Activated gamma-delta T cell (primary cell): Measurements from ENCODE around the gene TBC1D17.

Source experiments
- DNase-seq: peaks from one replicate; lab custom pipeline; 2025; lab: John Stamatoyannopoulos, UW

The TBC1D17 gene

GRCh38 chr19:49894011-49894664 lies 16.6 kb downstream of the TBC1D17 start:
- no peak for DNase-seq

GRCh38 chr19:49894879-49895565 lies 17.5 kb downstream of the TBC1D17 start:
- DNase-seq: no peak

DNA sequence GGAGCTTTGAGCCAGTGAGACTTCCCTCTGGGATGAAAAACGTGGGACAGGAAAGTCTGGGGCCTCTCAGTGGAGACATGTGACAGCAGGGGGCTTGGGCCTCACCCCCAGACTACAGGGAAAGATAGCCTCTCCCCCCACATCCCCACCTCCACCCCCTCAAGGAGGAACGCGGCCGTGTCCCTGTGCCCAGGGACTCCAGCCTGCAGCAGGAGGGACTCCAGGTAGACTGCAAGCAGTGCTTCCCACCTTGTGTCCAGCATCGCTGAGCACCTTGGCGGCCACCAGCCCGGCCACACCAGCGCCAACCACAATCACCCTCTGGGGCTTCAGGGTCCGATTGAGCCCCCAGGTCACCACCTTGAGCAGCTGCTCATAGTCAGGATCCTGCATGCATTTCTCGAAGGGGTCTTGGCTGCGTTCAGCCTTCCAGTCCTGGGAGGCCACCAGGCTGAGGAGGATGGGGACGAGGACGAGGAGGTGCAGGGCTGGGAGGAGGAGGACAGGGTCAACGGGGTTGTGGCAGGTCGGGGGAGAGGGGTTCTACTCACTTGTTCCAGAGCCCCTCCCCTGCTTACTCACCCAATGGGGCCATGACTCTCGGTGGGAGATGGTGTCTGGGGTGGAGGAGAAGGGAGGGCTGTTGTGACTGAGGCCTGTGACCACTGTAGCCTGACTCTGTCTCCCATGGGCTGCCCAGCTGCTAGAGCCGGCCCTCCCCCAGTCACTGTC lies 18.2 kb downstream of the TBC1D17 start:
- DNase-seq: no peak

- peak; percentile 24 for DNase-seq
These were observed 19.5 kb downstream of the TBC1D17 start, which contains the start of gene IL4I1 for GRCh38 chr19:49896863-49897621. TSS of gene IL4I1 (minus strand) at chr19:49896887. CDS start at chr19:49896160, 727 bp downstream.

- no peak for DNase-seq
These were observed 26.6 kb downstream of the TBC1D17 start for GRCh38 chr19:49904136-49904535.

DNA sequence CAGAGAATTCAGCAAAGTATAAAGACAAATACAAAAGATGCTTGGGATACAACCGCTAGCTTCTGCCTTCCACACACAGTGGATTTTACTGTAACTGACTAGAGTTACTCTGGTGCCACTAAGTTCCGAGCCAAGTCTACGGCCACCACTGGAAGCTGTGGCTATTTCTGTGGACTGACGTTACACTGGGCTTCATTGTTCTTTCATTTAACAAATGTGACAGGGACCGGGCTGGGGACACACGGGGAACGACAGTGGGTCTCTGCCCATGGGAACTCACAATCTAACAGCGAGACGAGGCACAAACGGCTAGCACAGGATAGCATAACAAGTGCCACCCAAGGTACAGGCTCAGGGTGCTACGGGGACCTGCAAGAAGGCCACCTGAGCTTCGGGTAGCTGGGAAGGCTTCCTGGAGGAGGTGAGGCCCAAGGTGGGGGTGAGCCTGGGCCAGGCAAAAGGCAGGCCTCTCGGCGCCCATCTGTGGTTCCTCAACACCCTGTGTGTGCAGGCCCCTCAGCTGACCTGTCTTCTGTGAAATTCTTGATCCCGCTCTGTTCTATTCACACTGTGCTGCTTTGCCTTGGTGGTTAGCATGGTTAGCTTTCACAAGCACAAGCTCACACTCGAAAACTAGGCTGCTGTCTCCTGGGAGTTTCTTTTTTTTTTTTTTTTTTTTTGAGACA lies 29.5 kb downstream of the TBC1D17 start:
- no peak for DNase-seq

GRCh38 chr19:49907745-49908446 lies 30.4 kb downstream of the TBC1D17 start:
- no peak for DNase-seq

- DNase-seq: no peak
These were observed 31.2 kb downstream of the TBC1D17 start for GRCh38 chr19:49908480-49909420.

GRCh38 chr19:49910179-49910578 lies 32.7 kb downstream of the TBC1D17 start:
- DNase-seq: no peak

DNA sequence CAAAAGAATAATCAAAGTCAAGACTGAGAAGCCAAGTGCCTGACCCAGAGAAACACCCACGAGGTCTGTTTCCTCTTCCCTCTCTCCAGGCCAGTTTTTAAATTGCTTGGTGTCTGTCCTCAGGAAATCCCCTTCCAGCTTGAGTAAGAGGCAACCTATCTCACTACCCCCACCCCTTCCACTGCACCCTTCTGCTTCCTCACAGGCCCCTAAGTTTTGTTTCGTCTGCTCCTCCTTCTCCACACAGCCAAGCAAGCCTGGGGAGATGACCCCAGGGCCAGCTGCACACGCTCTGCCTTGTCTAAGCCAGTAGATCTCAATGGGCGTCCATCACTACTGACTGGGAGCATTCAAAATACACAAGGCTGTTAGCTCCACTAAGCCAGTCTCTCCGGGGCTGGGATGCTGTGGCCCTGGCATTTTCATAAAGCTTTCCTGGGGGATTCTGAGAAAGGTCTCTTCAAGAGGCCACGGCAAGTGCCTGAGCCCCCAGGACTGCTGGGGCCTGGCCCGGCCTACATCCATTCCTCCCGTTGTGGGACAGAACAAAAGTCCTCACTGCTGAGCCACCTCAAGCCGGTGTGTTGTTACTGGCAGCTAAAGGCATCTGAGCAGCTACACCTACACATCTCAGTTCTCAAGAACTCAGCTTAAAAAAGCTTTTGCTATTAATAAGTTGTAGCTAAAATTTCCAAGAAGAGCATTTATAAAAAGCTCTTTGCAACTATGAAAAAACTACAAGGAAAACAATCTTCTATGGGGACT lies 34.1 kb downstream of the TBC1D17 start:
- DNase-seq: no peak

DNA sequence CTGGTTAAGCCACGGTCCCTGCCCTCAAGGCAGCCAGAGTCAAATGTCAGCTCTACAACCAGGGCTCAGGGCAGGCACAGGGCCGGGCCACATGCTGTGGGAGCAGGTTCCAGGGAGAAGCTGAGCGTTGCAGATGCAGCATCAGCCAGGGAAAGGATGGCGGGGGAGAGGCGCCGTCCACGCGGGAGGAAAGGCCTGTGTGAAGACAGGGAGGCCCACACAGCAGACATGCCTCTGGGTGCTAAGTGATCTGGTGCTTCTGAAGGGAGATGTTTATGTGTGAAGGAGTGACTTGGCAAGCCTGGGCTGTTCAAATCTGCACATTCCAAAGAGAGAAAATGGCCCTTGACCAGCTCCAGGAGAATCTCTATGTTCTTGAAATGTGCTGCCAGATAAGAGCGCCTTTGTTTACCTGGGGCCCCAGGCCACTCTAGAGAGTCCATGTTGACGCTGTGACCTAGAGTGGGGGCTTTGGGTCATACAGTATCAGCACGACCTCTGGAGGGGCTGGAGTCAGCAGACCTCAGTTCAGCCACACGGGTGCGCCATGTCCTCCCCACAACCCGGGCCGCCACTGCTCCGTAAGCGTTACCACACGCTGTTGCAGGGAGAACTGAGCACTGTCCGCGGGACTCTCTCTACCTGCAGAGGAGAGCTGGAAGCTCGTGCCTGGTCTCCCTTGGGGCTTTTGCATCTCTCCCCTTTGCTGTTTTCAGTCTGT lies 35.6 kb downstream of the TBC1D17 start:
- DNase-seq: no peak

- no peak for DNase-seq
These were observed 36.2 kb downstream of the TBC1D17 start for GRCh38 chr19:49913720-49914119.

DNA sequence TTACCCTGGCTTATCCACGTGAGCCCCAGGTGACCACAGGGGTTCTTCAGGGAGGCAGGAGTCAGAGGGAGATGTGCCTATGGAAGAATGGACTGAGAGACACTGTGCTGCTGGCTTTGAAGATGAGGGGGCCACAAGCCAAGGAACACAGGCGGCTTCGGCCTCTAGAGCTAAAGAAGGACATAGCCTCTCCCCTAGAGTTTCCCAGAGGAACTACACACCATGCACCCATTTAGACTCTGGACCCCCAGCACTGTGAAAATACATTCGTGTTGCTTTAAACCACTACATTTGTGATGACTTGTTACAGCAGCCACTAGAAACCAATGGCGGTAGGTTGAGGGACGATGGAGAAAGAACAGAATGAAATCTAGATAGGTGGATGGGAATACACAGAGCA lies 37.8 kb downstream of the TBC1D17 start:
- DNase-seq: no peak

- no peak for DNase-seq
These were observed 39.6 kb downstream of the TBC1D17 start for GRCh38 chr19:49916839-49917733.

DNA sequence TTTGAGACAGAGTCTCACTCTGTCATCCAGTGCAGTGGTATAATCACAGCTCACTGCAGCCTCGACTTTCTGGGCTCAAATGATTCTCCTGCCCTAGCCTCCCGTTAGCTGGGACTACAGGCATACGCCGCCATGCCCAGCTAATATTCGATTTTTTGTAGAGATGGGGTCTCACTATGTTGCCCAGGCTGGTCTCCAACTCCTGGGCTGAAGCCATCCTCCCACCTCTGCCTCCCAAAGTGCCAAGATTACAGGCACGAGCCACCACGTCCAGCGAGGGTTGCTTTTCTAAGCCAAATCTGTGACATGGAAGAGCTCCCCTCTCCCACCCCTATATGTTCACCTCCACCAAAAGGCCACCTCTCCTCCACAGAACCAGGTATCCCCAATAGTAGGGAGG lies 40.6 kb downstream of the TBC1D17 start:
- no peak for DNase-seq

DNA sequence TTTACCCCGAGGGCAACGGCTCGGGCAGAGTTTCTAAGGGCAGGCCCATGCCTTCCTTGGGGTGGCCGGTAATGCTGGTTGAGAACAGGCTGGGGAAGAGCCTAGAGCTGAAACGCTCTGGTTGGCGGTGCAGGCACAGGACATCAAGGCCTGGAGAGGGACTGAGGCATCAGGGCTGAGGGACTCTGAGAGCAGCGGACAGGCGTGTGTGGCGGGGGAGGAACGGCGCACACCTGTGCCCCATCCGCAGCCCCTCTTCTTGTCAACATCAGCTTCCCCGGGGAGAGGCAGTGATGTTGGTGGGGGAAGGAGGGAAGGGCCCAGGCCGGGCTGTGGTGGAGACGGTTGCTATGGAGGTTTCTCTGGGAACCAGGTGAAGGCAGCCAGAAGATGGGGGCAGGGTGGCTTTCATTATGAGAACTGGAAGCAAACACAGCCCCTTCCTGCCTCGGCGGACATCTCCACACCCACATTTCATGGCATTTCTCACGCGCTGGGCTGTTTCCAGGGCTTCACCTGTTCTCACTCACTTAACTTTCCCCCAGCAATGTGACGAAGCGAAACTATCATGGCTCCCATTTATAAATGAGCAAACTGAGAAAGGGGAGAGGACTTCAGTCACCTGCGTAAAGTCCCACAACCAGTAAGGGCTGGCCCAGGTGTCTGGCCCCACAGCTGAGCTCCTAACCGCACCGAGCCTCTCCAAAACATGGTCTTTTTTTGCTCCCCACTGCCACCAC lies 43.3 kb downstream of the TBC1D17 start:
- DNase-seq: no peak
